ENCODE measurements around the gene RPN1. TPM values are rescaled to one million over a fixed set of nuclear protein-coding genes. Genes with fewer than 3 reads are reported as not detected.

The RPN1 gene
- total and polyA plus RNA-seq, 2 of the 13 experiments (the other 11 are each of a cell fraction or from before 2014, with no cell fraction given) = 290 to 342 TPM

GRCh38 chr3:128581566-128581965 is 69.1 kb downstream of the RPN1 start:
- intact Hi-C loops (cut with micrococcal nuclease; ENCODE audit: unreplicated experiment) = loop anchor here (10.0 kb wide), 1 partner anchor 157 kb away; no protein-coding TSS in a partner anchor
- in situ Hi-C loops (cut with HindIII; ENCODE audit: extremely low pct_ligation_motif_present, low pct_unique_long_range_greater_than_20kb) = no loop called here
- H3K4me2 ChIP-seq (ENCODE audit: low read depth, low read length) = no peak overlapping the region
- no peak for DNase-seq (ENCODE audit: low spot score)
- H3K4me3 ChIP-seq (replicated peaks in 1 of 3; ENCODE audit: insufficient read depth in 1 of 3, low read depth in 2 of 3, low read length in 3 of 3) = no peak overlapping the region
- CTCF ChIA-PET (ENCODE audit: low intra/inter-chr PET ratio, low total read pairs) = no interaction called here
- TF ChIP-seq ZFP41 (CRISPR knock-in tag; IDR thresholded peaks at IDR 0.05; ENCODE audit: borderline replicate concordance) = no peak
- TF ChIP-seq KLF6 (CRISPR knock-in tag; IDR thresholded peaks at IDR 0.05) = no peak
- TF ChIP-seq EED (CRISPR knock-in tag; IDR thresholded peaks at IDR 0.05) = no peak
- no peak for TF ChIP-seq TEAD2 (CRISPR knock-in tag; IDR thresholded peaks at IDR 0.05)
- TF ChIP-seq RAD51 (IDR thresholded peaks at IDR 0.05; ENCODE audit: borderline replicate concordance) = no peak
- no peak for TF ChIP-seq ZNF331 (CRISPR knock-in tag; IDR thresholded peaks at IDR 0.05)
- TF ChIP-seq HOXA5 (CRISPR knock-in tag; IDR thresholded peaks at IDR 0.05) = no peak
- no peak for TF ChIP-seq ZNF83 (CRISPR knock-in tag; IDR thresholded peaks at IDR 0.05; ENCODE audit: borderline replicate concordance)
- TF ChIP-seq NFRKB (IDR thresholded peaks at IDR 0.05) = no peak
- no peak for TF ChIP-seq ZNF766 (CRISPR knock-in tag; IDR thresholded peaks at IDR 0.05; ENCODE audit: borderline replicate concordance)
- no peak for TF ChIP-seq EZH2 (conservative IDR thresholded peaks at IDR 0.05; ENCODE audit: low read depth, low read length)
- TF ChIP-seq HNRNPLL (IDR thresholded peaks at IDR 0.05; ENCODE audit: low read depth, low read length, poor library complexity, severe bottlenecking) = no peak
- TF ChIP-seq GFI1 (CRISPR knock-in tag; IDR thresholded peaks at IDR 0.05; ENCODE audit: borderline replicate concordance) = no peak
- TF ChIP-seq MAX (IDR thresholded peaks at IDR 0.05) = no peak
- no peak for TF ChIP-seq GZF1 (CRISPR knock-in tag; IDR thresholded peaks at IDR 0.05)
- no peak for TF ChIP-seq GPN1 (CRISPR knock-in tag; IDR thresholded peaks at IDR 0.05; ENCODE audit: borderline replicate concordance)
- no peak for TF ChIP-seq AKAP8 (CRISPR knock-in tag; IDR thresholded peaks at IDR 0.05)
- TF ChIP-seq NCOA2 (CRISPR knock-in tag; IDR thresholded peaks at IDR 0.05) = no peak
- TF ChIP-seq NPAS2 (CRISPR knock-in tag; IDR thresholded peaks at IDR 0.05; ENCODE audit: borderline replicate concordance) = no peak
- TF ChIP-seq GATAD1 (CRISPR knock-in tag; IDR thresholded peaks at IDR 0.05) = no peak
- peaks cover 5% of the 10 kb centered on the region; the same call in 1 of the 2 replicates for H3K9me3 ChIP-seq (ENCODE audit: low read length)
- H4K20me1 ChIP-seq (ENCODE audit: insufficient read depth, low read length) = no peaks in the 10 kb centered on the region
- FAIRE-seq = no peak
- H3K27ac ChIP-seq (ENCODE audit: extremely low read length, insufficient read depth, low read length) = no peak overlapping the region
- no peak overlapping the region for H2AFZ ChIP-seq (ENCODE audit: low read length)
- POLR2A ChIA-PET = no interaction called here
- no peaks in the 10 kb centered on the region for H3K79me2 ChIP-seq (ENCODE audit: insufficient read depth, low read length)
- H3K4me1 ChIP-seq (ENCODE audit: insufficient read depth, low read length) = 0 out of 2 replicates have a peak, but pooled peaks cover under 1% of the 10 kb centered on the region
- H3K27me3 ChIP-seq (ENCODE audit: control insufficient read depth in 1 of 2, insufficient read depth in 2 of 2, low read length in 2 of 2) = peaks cover 3 to 55% of the 10 kb centered on the region in 2 experiments; a peak in 4 of 5 replicates
- no peaks in the 10 kb centered on the region for H3K36me3 ChIP-seq (replicated peaks in 1 of 2; ENCODE audit: control insufficient read depth in 1 of 2, insufficient read depth in 2 of 2, low read length in 2 of 2)
- no peak overlapping the region for H3K9ac ChIP-seq (ENCODE audit: insufficient read depth, low read depth, low read length)
- no TSS peak for BruUV-seq (replicated peaks)
- ATAC-seq = no peak

All from HepG2 (cell line).